Measurements from ENCODE around the gene DCAF10.

- TF ChIP-seq, protein P1, sequence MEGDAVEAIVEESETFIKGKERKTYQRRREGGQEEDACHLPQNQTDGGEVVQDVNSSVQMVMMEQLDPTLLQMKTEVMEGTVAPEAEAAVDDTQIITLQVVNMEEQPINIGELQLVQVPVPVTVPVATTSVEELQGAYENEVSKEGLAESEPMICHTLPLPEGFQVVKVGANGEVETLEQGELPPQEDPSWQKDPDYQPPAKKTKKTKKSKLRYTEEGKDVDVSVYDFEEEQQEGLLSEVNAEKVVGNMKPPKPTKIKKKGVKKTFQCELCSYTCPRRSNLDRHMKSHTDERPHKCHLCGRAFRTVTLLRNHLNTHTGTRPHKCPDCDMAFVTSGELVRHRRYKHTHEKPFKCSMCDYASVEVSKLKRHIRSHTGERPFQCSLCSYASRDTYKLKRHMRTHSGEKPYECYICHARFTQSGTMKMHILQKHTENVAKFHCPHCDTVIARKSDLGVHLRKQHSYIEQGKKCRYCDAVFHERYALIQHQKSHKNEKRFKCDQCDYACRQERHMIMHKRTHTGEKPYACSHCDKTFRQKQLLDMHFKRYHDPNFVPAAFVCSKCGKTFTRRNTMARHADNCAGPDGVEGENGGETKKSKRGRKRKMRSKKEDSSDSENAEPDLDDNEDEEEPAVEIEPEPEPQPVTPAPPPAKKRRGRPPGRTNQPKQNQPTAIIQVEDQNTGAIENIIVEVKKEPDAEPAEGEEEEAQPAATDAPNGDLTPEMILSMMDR (IDR thresholded peaks at IDR 0.05): no peak
- TF ChIP-seq POLR2A (IDR thresholded peaks at IDR 0.05): no peak
These were observed 104.0 kb downstream of the DCAF10 start for GRCh38 chr9:37904445-37905130.

Data from lower leg skin (tissue), 3 donors.